Measurements from ENCODE around the gene C1orf174.
"Not testable (repeated sequence)": the region's sequence is repeated elsewhere in the genome, so short reads cannot be mapped to it uniquely, and the experiment has no call there.

Gene C1orf174

GRCh38 chr1:3925762-3926161 lies 25.7 kb upstream of the C1orf174 start:
- DNase-seq (ENCODE audit: low spot score) = no peak

DNA sequence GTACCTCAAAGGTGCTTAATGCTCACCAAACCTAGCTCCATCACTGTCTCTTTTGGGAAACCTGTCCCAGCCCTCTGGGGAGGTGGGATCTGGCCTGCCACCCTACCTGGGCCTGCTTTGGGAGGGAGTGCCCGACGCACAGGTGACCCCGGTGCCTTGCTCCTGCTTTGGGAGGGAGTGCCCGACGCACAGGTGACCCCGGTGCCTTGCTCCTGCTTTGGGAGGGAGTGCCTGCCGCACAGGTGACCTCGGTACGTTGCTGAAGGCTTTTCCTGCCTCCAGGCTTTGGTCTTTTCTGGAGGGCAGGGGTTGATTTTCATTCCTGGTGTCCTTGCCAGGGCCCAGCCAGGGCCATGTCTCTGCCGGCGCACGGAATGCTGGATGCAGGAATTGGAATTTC lies 25.2 kb upstream of the C1orf174 start:
- DNase-seq (ENCODE audit: low spot score) = no peak

DNA sequence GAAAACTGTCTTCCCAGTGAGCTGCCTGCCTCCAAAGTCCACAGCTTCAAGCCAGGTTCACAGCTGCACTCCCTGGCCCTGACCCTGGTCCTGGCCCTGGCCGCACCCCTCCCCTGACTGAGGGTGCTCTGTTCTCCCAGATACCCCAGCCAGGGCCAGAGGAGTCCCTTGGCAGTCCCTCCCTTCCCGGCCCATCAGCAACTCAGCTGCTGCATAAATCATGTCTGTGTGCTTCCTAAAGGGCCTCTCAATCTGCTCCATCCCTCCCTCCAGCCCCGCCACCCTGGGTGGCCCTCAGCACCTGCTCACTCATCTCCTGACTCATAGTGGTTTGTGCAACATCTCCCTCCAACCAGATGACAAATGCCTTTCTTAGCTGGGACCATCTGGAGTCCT lies 24.8 kb upstream of the C1orf174 start:
- DNase-seq (ENCODE audit: low spot score) = no peak

DNA sequence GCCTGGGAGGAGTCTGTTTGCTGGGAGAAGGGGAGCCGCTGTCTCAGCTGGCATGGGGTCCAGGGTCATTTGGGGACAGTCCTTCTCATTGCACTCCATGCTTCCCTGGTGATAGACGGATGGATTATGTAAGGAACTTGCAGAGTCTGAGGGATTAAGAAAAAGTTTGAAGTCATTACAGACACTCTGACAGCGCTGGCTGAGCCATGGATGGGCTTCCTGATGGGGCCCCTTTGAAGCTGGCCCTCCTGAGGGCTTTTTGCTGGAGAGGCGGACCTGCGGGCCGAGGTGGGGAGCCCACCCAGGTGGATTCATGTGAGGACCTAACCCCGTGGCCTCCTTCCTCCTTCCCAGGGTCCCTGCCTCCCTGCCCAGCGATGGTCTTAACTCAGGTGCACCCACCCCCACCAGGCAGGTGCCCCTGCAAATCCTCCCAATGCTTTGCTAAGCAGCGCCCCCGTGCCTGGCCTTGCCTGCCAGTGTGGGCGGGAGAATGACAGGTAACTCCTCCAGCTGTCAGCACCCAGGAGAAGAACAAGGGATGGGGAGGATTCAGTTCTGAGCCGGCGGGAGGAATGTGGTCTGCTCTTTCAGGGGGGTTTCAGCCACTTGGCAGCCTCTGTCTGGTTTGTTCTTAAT lies 24.2 kb upstream of the C1orf174 start:
- DNase-seq (ENCODE audit: low spot score) = no peak

DNA sequence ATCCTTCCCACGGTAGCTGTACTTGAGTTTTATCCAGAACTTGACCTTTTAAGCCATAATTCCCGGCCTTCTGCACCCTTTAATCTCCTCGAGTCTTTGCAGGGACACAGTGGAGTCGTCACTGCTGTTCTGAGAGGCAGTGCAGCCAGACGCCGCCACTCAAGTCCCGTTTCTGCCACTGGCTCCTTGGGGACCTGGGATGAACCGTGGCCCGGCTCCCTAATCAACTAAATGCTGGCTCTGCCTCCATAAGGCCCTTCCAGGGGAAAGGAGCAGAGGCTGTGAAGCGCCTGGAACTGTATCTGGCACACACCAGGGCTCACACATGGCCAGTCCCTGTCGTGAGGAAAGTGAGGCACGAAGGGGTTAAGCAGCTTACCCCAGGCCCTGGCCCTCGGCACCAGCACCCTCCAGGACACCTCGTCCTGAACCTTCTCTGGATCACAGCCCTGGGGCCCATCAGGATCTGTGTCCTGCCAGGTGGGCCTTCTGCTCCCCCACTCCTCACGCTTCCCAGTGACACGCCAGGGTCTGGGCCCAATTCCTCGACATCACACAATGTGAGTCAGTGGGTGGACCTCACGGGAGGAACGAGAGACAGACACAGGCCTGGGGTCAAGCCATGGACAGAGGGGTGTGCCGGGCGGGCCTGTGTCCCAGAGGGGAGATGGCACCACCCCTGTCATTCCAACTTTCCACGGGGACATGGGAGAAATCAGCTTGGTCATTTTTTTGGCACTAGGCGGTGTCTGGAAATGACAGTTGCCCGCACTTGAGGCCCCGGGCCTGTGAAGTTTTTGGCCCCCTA lies 23.5 kb upstream of the C1orf174 start:
- no peak for DNase-seq (ENCODE audit: low spot score)

GRCh38 chr1:3922851-3923250 lies 22.8 kb upstream of the C1orf174 start:
- DNase-seq (ENCODE audit: low spot score) = no peak

DNA sequence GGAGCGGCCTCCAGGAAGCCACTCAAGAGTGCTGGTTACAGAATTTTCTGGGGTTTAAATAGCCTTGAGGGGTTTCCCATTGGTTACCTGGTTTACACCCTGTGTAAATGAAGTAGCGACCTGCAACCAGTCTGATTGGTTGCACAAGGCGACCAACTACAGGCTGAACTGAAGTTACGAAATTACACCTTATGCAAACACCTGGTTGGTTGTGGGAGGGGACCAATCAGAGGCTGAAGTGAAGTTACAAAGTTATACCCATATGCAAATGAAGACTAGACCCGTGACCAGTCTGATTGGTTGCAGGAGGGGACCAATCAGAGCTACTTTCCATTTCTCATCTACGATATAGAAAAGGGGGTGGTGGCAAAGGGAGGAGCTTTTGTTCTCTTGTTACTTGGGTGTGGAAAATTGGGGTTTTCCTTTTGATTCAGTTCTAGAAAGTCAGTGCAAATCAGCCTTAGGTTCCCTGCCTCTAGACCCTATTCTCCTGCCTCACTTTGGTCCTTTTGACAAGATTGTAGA lies 22.2 kb upstream of the C1orf174 start:
- peak; percentile 57 for DNase-seq (ENCODE audit: low spot score)

DNA sequence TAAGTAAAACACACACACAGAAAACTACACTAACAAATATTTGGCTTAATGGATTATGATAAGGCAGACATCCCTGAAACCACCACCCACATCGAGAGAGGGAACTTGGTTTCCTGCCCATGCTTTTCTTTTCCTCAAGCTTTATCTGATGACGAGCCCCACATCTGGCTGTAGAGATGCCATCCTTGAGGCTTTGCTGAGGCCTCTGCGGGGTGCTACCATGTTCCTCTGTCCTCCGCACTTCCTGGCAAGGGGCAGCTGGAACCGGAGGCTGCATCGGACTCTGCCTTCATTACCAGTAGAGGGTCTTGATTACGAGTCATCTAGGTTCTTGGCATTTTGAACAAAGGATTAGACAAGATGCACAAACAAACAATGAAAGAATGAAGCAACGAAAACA lies 21.7 kb upstream of the C1orf174 start:
- no peak for DNase-seq (ENCODE audit: low spot score)

GRCh38 chr1:3919706-3920105 lies 19.6 kb upstream of the C1orf174 start:
- no peak for DNase-seq (ENCODE audit: low spot score)

GRCh38 chr1:3918966-3919611 lies 19.0 kb upstream of the C1orf174 start:
- no peak for DNase-seq (ENCODE audit: low spot score)

- DNase-seq (ENCODE audit: low spot score) = not testable (repeated sequence)
These were observed 18.3 kb upstream of the C1orf174 start for GRCh38 chr1:3918359-3918758.

DNA sequence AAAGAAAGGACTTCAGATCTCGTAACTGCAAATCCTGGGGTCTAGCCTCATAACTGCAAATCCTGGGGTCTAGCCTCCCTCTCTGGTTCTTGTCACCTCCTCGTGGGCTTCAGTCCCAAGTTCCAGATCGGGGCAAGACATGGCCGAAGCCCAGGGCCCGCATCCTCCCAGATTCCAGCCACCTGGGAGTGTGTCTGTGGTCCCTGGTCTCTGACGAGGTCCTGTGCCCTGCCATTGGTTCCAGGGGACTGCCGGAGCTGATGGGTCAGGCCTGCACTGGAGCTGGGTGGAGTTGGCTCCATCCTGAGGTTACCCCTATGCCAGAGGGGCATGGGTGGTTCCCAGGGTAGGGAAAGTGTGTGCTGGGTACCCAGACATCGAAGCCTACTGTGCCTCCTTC lies 17.7 kb upstream of the C1orf174 start:
- no peak for DNase-seq (ENCODE audit: low spot score)

DNA sequence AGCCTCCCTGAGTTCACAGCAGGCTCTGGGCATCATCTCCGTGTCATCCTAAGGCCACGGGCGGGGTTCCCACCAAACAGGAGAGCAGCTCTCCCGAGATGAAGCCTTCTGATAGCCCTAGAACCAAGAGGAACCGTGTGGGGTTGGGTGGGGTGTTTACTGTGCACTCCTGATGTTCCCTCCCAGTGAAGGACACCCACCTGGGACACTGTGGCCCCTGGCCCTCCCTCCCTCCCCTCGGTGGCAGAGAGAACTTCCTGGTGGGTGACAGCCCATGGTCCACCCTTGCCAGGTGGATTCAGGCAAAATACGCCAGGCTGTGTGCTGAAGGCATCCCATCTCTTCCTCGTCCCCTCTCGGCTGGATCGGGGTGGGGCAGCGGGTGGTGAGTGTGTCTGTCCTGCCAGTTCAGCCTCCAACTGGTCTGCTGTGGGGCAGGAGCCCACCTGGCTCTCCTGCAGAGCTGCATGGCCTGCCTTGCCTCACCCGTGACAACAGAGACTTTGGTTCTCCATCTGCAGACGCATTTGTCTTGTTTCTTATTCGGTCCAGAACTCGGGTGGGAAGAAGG lies 15.6 kb upstream of the C1orf174 start:
- no peak for DNase-seq (ENCODE audit: low spot score)

DNA sequence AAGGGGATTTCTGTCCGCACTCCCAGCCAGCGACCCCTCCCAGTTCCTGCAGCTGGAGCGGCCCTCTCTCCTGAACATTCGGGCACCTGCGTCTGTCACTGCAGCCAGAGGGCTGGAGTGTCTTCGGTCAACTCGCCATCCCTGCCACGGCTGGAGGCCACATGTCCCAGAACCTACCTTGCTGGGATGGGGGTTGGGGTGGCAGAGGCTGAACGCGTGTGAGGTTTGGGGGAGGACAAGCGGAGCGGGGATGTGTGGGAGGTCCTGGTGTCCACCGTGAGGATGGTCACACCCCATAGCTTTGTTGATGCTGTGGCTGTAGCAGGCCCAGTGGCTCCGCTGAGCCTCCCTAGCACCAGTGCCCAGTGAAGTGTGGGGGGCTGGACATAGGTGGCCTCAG lies 14.8 kb upstream of the C1orf174 start:
- DNase-seq (ENCODE audit: low spot score) = no peak

- DNase-seq (ENCODE audit: low spot score) = no peak
These were observed 14.3 kb upstream of the C1orf174 start for GRCh38 chr1:3914331-3914851.

GRCh38 chr1:3912809-3913685 lies 13.0 kb upstream of the C1orf174 start:
- no peak for DNase-seq (ENCODE audit: low spot score)

- no peak for DNase-seq (ENCODE audit: low spot score)
These were observed 12.1 kb upstream of the C1orf174 start for GRCh38 chr1:3911981-3912808.

DNA sequence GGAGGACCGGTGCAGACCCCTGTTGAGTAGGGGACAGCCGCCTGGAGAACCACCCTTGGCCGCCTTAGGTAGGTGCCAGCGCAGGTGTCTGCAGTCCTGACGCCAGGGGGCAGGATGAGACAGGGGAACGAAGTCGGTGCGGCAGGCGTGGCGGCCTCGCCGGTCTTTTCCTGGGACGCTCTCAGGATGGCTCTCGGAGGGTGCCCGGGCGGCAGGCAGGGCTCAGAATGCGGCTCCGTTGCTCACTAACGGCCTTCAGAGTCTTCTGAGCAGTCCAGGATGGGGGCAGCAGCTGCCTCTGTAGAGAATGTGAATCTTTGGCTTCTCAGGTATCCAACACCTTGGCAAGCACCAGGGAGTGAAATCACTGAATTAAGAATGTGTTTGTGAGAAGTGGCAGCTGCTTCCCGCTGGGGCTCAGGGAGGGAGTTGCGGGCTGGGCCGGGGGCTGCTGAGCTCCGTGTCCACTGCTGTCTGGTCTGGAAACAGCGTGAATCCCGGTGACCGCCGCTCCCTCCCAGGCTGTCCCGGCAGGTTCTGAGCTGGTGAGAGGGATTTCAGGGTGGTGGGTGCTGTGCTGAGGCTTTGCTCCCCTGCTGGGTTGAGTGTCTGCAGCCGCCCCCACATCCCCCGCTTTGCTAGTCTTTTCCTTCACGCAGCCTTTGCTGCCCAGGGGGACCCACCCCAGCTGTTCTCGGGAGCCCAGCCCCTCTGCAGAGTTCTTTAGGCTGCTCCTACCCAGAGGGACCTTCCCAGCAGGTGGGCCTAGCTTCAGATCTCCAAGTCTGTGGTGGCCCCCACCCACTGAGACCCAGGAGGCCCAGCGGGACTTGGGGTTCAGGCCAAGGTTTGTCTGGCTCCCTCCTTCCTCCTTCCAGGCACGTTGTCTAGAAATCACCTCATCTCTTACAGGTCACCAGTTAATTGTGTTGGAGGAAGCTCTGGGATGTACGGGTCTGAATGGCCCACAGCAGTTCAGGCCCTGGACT lies 11.1 kb upstream of the C1orf174 start:
- peak; percentile 74 for DNase-seq (ENCODE audit: low spot score)

DNA sequence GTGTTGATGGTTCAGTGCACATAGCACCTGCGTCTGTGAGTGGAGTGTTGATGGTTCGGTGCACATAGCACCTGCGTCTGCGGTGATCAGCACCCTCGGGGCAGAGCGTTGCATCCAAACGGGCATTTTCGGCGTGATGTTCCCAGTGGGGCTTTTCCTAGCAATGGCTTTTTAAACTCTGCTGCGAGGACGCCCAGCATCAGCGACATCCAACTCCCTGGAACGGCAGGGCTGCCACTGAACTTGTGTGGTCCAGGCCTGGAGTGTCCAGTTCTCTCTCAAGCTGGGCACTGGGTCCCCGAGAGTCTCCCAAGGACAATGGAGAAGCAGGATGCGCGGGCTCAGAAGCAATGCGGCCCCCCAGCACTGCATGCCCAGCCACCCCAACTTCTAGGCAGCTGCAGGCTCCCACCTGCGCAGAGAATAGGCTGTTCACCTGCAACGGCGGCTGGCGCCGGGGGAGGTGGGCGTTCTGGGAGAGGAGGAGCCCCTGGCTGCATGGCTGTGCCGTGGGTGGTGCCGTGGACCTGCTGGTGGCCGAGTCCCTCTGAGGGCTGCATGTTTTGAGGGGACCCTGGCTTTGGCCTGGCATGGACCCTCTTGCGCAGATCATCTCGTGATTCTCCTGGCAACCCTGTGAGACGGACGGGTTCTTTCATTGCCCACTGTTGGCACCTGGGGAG lies 10.1 kb upstream of the C1orf174 start:
- DNase-seq (ENCODE audit: low spot score) = no peak
